Natural killer cell (primary cell): ENCODE measurements around the gene TCERG1L. TPM values are rescaled to one million over a fixed set of nuclear protein-coding genes. Genes with fewer than 3 reads are reported as not detected.

Experiments
- ATAC-seq, 3 donors: fragments of 150-1000 bp in 2 of 3; fragments of 200-7000 bp in 1 of 3; cut with Tn5 transposase; 1 replicate in 1 of 3; 2 replicates in 2 of 3; pipeline ENCODE4 v1.10.0; 2021; ENCODE audit warnings: mild to moderate bottlenecking in 2 of 3, moderate library complexity in 2 of 3
- DNase-seq, 2 donors: peaks; one replicate each; pipeline versions ENCODE4 v3.0.0 to v3.0.0-alpha.2; 2013 to 2021; ENCODE audit warnings: mixed read lengths in 1 of 2
- H3K27ac ChIP-seq: one replicate; pipeline ENCODE4 v1.5.1; 2013; ENCODE audit warnings: mild to moderate bottlenecking, low read length
- H3K27me3 ChIP-seq: one replicate; pipeline ENCODE4 v1.6.1; 2013; ENCODE audit warnings: low read length; ENCODE audit not compliant: control insufficient read depth, insufficient read depth
- H3K36me3 ChIP-seq: one replicate; pipeline ENCODE4 v1.6.1; 2013; ENCODE audit warnings: low read length; ENCODE audit not compliant: control insufficient read depth, insufficient read depth
- H3K4me1 ChIP-seq: one replicate; pipeline ENCODE4 v1.6.1; 2013; ENCODE audit warnings: low read length; ENCODE audit not compliant: control insufficient read depth, insufficient read depth
- H3K4me3 ChIP-seq: one replicate; pipeline ENCODE4 v1.5.1; 2013; ENCODE audit warnings: low read length
- H3K9me3 ChIP-seq: one replicate; pipeline ENCODE4 v1.6.1; 2013; ENCODE audit warnings: low read length; ENCODE audit not compliant: control insufficient read depth, insufficient read depth
- H3K27ac Mint-ChIP-seq, 2 donors: one replicate each; pipeline ENCODE4 v1.8.0; 2022; ENCODE audit warnings: mild to moderate bottlenecking in 2 of 2, mixed read lengths in 2 of 2, moderate library complexity in 1 of 2
- H3K27me3 Mint-ChIP-seq, 2 donors: one replicate each; pipeline ENCODE4 v1.8.0; 2022; ENCODE audit warnings: low read depth in 2 of 2, mixed read lengths in 2 of 2
- H3K36me3 Mint-ChIP-seq: one replicate; pipeline ENCODE4 v1.8.0; 2022; ENCODE audit warnings: mixed read lengths
- H3K4me1 Mint-ChIP-seq, 2 donors: one replicate each; pipeline ENCODE4 v1.8.0; 2022; ENCODE audit warnings: mixed read lengths in 2 of 2
- H3K4me3 Mint-ChIP-seq: one replicate; pipeline ENCODE4 v1.8.0; 2022; ENCODE audit warnings: mild to moderate bottlenecking, moderate library complexity, mixed read lengths
- H3K9me3 Mint-ChIP-seq, 2 donors: one replicate each; pipeline ENCODE4 v1.8.0; 2022; ENCODE audit warnings: mixed read lengths in 2 of 2
- CTCF ChIP-seq: fragments of 200-600 bp; IDR thresholded peaks from one replicate; pipeline ENCODE4 v1.8.0; 2022; ENCODE audit warnings: antibody characterized with exemption
- WGBS: methylation state at CpG from one replicate; pipeline ENCODE4 v1.1.7; 2013; ENCODE audit warnings: missing lambda C conversion rate; ENCODE audit not compliant: insufficient coverage; 5-methylcytosine and 5-hydroxymethylcytosine counted together
- intact Hi-C: fragments of 100-400 bp; cut with micrococcal nuclease; formaldehyde crosslinking; loops from one replicate; pipeline ENCODE4 v1.14.2; 2022
- total RNA-seq, 4 donors: library from RNA; stranded (reverse); fragments of 120-200 nt in 1 of 4; gene quantifications; one replicate each; pipeline versions ENCODE4 v1.2.3 to v1.2.4, GENCODE V29; 2013 to 2022

The TCERG1L gene
- total RNA-seq, 3 donors from 2014 or later (not counting 1 experiment from before 2014, with no cell fraction given): 0.48 TPM; not detected in 2

GRCh38 chr10:131125511-131126225 is 185.9 kb downstream of the TCERG1L start:
- Histone ChIP-seq H3K4me1 (no peaks in the 10 kb centered on the region), H3K36me3 (no peaks in the 10 kb centered on the region), H3K4me3 (no peak overlapping the region), H3K9me3 (no peaks in the 10 kb centered on the region), H3K27ac (no peak overlapping the region), H3K27me3 (no peaks in the 10 kb centered on the region)
- H3K9me3 Mint-ChIP-seq: no peaks in the 10 kb centered on the region
- ATAC-seq (no peak), DNase-seq (no peak)
- no peak for TF ChIP-seq CTCF
- no peaks in the 10 kb centered on the region for H3K4me1 Mint-ChIP-seq
- WGBS: 85% methylated on average over 10 of the region's 10 CpGs
- intact Hi-C loops: no loop called here
- no peak overlapping the region for H3K4me3 Mint-ChIP-seq
- H3K27me3 Mint-ChIP-seq: no peaks in the 10 kb centered on the region
- no peak overlapping the region for H3K27ac Mint-ChIP-seq
- H3K36me3 Mint-ChIP-seq: no peaks in the 10 kb centered on the region

- DNase-seq: no peak
- H3K36me3 Mint-ChIP-seq: no peaks in the 10 kb centered on the region
- no peaks in the 10 kb centered on the region for H3K9me3 ChIP-seq
- no peaks in the 10 kb centered on the region for H3K36me3 ChIP-seq
- H3K27me3 Mint-ChIP-seq: no peaks in the 10 kb centered on the region
- intact Hi-C loops: no loop called here
- no peaks in the 10 kb centered on the region for H3K27me3 ChIP-seq
- no peak overlapping the region for H3K27ac ChIP-seq
- no peak for ATAC-seq
- H3K4me1 Mint-ChIP-seq: no peaks in the 10 kb centered on the region
- no peaks in the 10 kb centered on the region for H3K4me1 ChIP-seq
- TF ChIP-seq CTCF: no peak
- no peak overlapping the region for H3K4me3 ChIP-seq
- H3K4me3 Mint-ChIP-seq: no peak overlapping the region
- no peak overlapping the region for H3K27ac Mint-ChIP-seq
- no peaks in the 10 kb centered on the region for H3K9me3 Mint-ChIP-seq
Observed at GRCh38 chr10:131124945-131125344, 186.6 kb downstream of the TCERG1L start.

- WGBS: 86% methylated on average over 11 of the region's 11 CpGs
- H3K36me3 Mint-ChIP-seq: no peaks in the 10 kb centered on the region
- ATAC-seq (no peak), DNase-seq (no peak)
- H3K27me3 ChIP-seq: no peaks in the 10 kb centered on the region
- no peaks in the 10 kb centered on the region for H3K36me3 ChIP-seq
- no peak for TF ChIP-seq CTCF
- H3K27ac ChIP-seq: no peak overlapping the region
- intact Hi-C loops: no loop called here
- H3K4me3 ChIP-seq: no peak overlapping the region
- no peak overlapping the region for H3K27ac Mint-ChIP-seq
- no peaks in the 10 kb centered on the region for H3K4me1 Mint-ChIP-seq
- no peaks in the 10 kb centered on the region for H3K9me3 ChIP-seq
- H3K27me3 Mint-ChIP-seq: no peaks in the 10 kb centered on the region
- H3K9me3 Mint-ChIP-seq: no peaks in the 10 kb centered on the region
- H3K4me1 ChIP-seq: no peaks in the 10 kb centered on the region
- H3K4me3 Mint-ChIP-seq: no peak overlapping the region
Observed at GRCh38 chr10:131123496-131123895, 188.0 kb downstream of the TCERG1L start.

- 88% methylated on average over 11 of the region's 11 CpGs for WGBS
- intact Hi-C loops: no loop called here
- Histone ChIP-seq H3K4me1 (no peaks in the 10 kb centered on the region), H3K4me3 (no peak overlapping the region), H3K36me3 (no peaks in the 10 kb centered on the region), H3K27ac (no peak overlapping the region), H3K9me3 (no peaks in the 10 kb centered on the region), H3K27me3 (no peaks in the 10 kb centered on the region)
- Mint-ChIP-seq H3K9me3 (no peaks in the 10 kb centered on the region), H3K27me3 (no peaks in the 10 kb centered on the region), H3K4me3 (no peak overlapping the region), H3K27ac (no peak overlapping the region), H3K36me3 (no peaks in the 10 kb centered on the region), H3K4me1 (no peaks in the 10 kb centered on the region)
- no peak for ATAC-seq
- no peak for DNase-seq
- TF ChIP-seq CTCF: no peak
Observed at GRCh38 chr10:131121511-131122035, 189.9 kb downstream of the TCERG1L start.
